Suprapubic skin (tissue), 4 donors: Measurements from ENCODE around the gene DNAJA2.

Experiments
- EP300 ChIP-seq: sonication (generic); formaldehyde crosslinking; IDR thresholded peaks from one replicate; pipeline ENCODE4 v1.6.1; 2017; ENCODE audit warnings: antibody characterized with exemption
- POLR2A ChIP-seq, 2 donors: fragments of 450-650 bp; IDR thresholded peaks; one replicate each; pipeline ENCODE4 v1.6.1; 2017; ENCODE audit warnings: antibody characterized with exemption in 2 of 2, mild to moderate bottlenecking in 2 of 2, moderate library complexity in 2 of 2
- POLR2AphosphoS5 ChIP-seq, 3 donors: sonication (generic); formaldehyde crosslinking; IDR thresholded peaks; one replicate each; pipeline ENCODE4 v1.6.1; 2017; ENCODE audit warnings: antibody characterized with exemption in 3 of 3
- TF ChIP-seq, protein P1 (sequence below), 2 donors: fragments of 200-600 bp in 1 of 2; fragments of 450-650 bp in 1 of 2; sonication (generic) in 1 of 2; IDR thresholded peaks; one replicate each; pipeline ENCODE4 v1.5.1; 2016 to 2019; ENCODE audit warnings: antibody characterized with exemption in 2 of 2, mild to moderate bottlenecking in 1 of 2, moderate library complexity in 1 of 2

DNA sequence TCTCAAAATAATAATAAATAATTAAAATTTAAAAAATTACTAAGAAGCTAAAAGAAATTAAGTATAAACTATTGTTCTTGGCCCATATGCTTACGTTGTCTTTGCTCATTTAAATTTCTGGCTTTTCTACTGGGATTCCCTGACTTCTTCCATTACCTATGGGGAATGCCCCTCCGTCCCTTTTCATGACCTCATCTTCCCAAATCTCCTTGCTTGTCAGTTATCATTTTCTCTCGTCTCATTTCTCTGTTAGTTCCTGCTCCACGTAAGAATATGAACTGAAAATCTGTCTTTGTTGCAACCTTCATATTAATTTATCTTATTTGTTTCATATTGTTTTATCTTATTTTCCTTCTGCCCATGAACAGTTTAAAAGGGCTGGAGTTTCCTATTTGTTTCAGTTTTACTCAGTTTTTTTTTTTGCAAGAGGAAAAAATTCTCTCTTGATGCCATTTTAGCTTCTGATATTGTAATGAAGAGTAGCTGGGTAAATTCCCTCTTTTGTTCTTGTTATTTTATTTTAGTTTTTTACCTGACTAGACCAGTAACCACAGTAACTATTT is 2.5 kb upstream of the DNAJA2 start:
- TF ChIP-seq, protein P1, sequence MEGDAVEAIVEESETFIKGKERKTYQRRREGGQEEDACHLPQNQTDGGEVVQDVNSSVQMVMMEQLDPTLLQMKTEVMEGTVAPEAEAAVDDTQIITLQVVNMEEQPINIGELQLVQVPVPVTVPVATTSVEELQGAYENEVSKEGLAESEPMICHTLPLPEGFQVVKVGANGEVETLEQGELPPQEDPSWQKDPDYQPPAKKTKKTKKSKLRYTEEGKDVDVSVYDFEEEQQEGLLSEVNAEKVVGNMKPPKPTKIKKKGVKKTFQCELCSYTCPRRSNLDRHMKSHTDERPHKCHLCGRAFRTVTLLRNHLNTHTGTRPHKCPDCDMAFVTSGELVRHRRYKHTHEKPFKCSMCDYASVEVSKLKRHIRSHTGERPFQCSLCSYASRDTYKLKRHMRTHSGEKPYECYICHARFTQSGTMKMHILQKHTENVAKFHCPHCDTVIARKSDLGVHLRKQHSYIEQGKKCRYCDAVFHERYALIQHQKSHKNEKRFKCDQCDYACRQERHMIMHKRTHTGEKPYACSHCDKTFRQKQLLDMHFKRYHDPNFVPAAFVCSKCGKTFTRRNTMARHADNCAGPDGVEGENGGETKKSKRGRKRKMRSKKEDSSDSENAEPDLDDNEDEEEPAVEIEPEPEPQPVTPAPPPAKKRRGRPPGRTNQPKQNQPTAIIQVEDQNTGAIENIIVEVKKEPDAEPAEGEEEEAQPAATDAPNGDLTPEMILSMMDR (IDR thresholded peaks at IDR 0.05) = no peak
- TF ChIP-seq POLR2A (IDR thresholded peaks at IDR 0.05) = no peak
- TF ChIP-seq POLR2AphosphoS5 (IDR thresholded peaks at IDR 0.05) = no peak
- no peak for TF ChIP-seq EP300
